Loucy (cell line): ENCODE data around the gene CELSR1.

Experiments
- CTCF ChIP-seq: fragments of 200-600 bp; sonication (generic); conservative IDR thresholded peaks from 2 replicates; pipeline ENCODE4 v1.5.1; 2014; ENCODE audit warnings: mild to moderate bottlenecking, antibody characterized with exemption, low read length
- EZH2phosphoT487 ChIP-seq: fragments of 200-600 bp; IDR thresholded peaks from 2 replicates; pipeline ENCODE4 v1.6.1; 2018; ENCODE audit warnings: antibody characterized with exemption, mild to moderate bottlenecking, moderate library complexity, borderline replicate concordance

GRCh38 chr22:46581538-46582244 lies 44.3 kb upstream of the CELSR1 start:
- TF ChIP-seq CTCF (no peak), EZH2phosphoT487 (no peak)
